GM12892 (cell line): Measurements from ENCODE around the gene CBY1.

Source experiments
- POLR2A ChIP-seq: IDR thresholded peaks from 2 replicates; pipeline ENCODE4 v1.6.1; 2011; ENCODE audit warnings: low read depth, low read length, control low read depth
- POLR2AphosphoS5 ChIP-seq: IDR thresholded peaks from 2 replicates; pipeline ENCODE4 v1.6.1; 2011; ENCODE audit warnings: low read depth, low read length, control low read depth

GRCh38 chr22:38706101-38706900 lies 49.9 kb downstream of the CBY1 start:
- peak; percentile 7; the same call in 1 of the 2 replicates for TF ChIP-seq POLR2A
- no peak for TF ChIP-seq POLR2AphosphoS5
